ENCODE measurements around the gene MYCBPAP. TPM values are rescaled to one million over a fixed set of nuclear protein-coding genes. Genes with fewer than 3 reads are reported as not detected.

The MYCBPAP gene
- total RNA-seq, 1 donor from 2014 or later, result 0.72 TPM

- TF ChIP-seq CTCF (IDR thresholded peaks at IDR 0.05; ENCODE audit: unreplicated experiment), result no peak
- Mint-ChIP-seq H3K36me3 (ENCODE audit: low read depth, unreplicated experiment) (no peaks in the 10 kb centered on the region), H3K4me1 (ENCODE audit: unreplicated experiment) (peaks cover 1% of the 10 kb centered on the region), H3K27ac (ENCODE audit: unreplicated experiment) (no peak overlapping the region), H3K4me3 (ENCODE audit: unreplicated experiment) (no peak overlapping the region), H3K9me3 (ENCODE audit: unreplicated experiment) (no peaks in the 10 kb centered on the region), H3K27me3 (ENCODE audit: unreplicated experiment) (peaks cover 34% of the 10 kb centered on the region)
- no peak for DNase-seq (ENCODE audit: low spot score)
Measured at GRCh38 chr17:50570032-50570431, 61.8 kb downstream of the MYCBPAP start.

GRCh38 chr17:50570528-50570927, 62.3 kb downstream of the MYCBPAP start:
- Mint-ChIP-seq H3K36me3 (ENCODE audit: low read depth, unreplicated experiment) (no peaks in the 10 kb centered on the region), H3K4me3 (ENCODE audit: unreplicated experiment) (no peak overlapping the region), H3K9me3 (ENCODE audit: unreplicated experiment) (no peaks in the 10 kb centered on the region), H3K4me1 (ENCODE audit: unreplicated experiment) (no peaks in the 10 kb centered on the region), H3K27me3 (ENCODE audit: unreplicated experiment) (peaks cover 32% of the 10 kb centered on the region), H3K27ac (ENCODE audit: unreplicated experiment) (no peak overlapping the region)
- TF ChIP-seq CTCF (IDR thresholded peaks at IDR 0.05; ENCODE audit: unreplicated experiment), result no peak
- DNase-seq (ENCODE audit: low spot score), result no peak

- H3K36me3 Mint-ChIP-seq (ENCODE audit: low read depth, unreplicated experiment), result no peaks in the 10 kb centered on the region
- H3K4me3 Mint-ChIP-seq (ENCODE audit: unreplicated experiment), result no peak overlapping the region
- DNase-seq (ENCODE audit: low spot score), result no peak
- no peaks in the 10 kb centered on the region for H3K4me1 Mint-ChIP-seq (ENCODE audit: unreplicated experiment)
- H3K27ac Mint-ChIP-seq (ENCODE audit: unreplicated experiment), result no peak overlapping the region
- H3K9me3 Mint-ChIP-seq (ENCODE audit: unreplicated experiment), result no peaks in the 10 kb centered on the region
- no peak for TF ChIP-seq CTCF (IDR thresholded peaks at IDR 0.05; ENCODE audit: unreplicated experiment)
- peaks cover 23% of the 10 kb centered on the region for H3K27me3 Mint-ChIP-seq (ENCODE audit: unreplicated experiment)
Measured at GRCh38 chr17:50571681-50572080, 63.4 kb downstream of the MYCBPAP start.

- Mint-ChIP-seq H3K4me3 (ENCODE audit: unreplicated experiment) (no peak overlapping the region), H3K4me1 (ENCODE audit: unreplicated experiment) (no peaks in the 10 kb centered on the region), H3K9me3 (ENCODE audit: unreplicated experiment) (no peaks in the 10 kb centered on the region), H3K36me3 (ENCODE audit: low read depth, unreplicated experiment) (no peaks in the 10 kb centered on the region), H3K27ac (ENCODE audit: unreplicated experiment) (no peak overlapping the region), H3K27me3 (ENCODE audit: unreplicated experiment) (peaks cover 19% of the 10 kb centered on the region)
- no peak for TF ChIP-seq CTCF (IDR thresholded peaks at IDR 0.05; ENCODE audit: unreplicated experiment)
- no peak for DNase-seq (ENCODE audit: low spot score)
Measured at GRCh38 chr17:50572541-50572940, 64.3 kb downstream of the MYCBPAP start.

GRCh38 chr17:50573866-50574611, 65.8 kb downstream of the MYCBPAP start:
- no peaks in the 10 kb centered on the region for H3K9me3 Mint-ChIP-seq (ENCODE audit: unreplicated experiment)
- H3K36me3 Mint-ChIP-seq (ENCODE audit: low read depth, unreplicated experiment), result no peaks in the 10 kb centered on the region
- H3K4me1 Mint-ChIP-seq (ENCODE audit: unreplicated experiment), result no peaks in the 10 kb centered on the region
- H3K27me3 Mint-ChIP-seq (ENCODE audit: unreplicated experiment), result peaks cover 15% of the 10 kb centered on the region
- TF ChIP-seq CTCF (IDR thresholded peaks at IDR 0.05; ENCODE audit: unreplicated experiment), result no peak
- no peak overlapping the region for H3K4me3 Mint-ChIP-seq (ENCODE audit: unreplicated experiment)
- H3K27ac Mint-ChIP-seq (ENCODE audit: unreplicated experiment), result no peak overlapping the region
- DNase-seq (ENCODE audit: low spot score), result no peak

Data from endothelial cell (in vitro differentiated cells).